Mesothelial cell of epicardium (in vitro differentiated cells): ENCODE measurements around the gene WDR26. TPM values are rescaled to one million over a fixed set of nuclear protein-coding genes. Genes with fewer than 3 reads are reported as not detected.
A peak's percentile ranks its signal among the peaks of the same experiment; 100 is the strongest.
"Not testable (repeated sequence)": the region's sequence is repeated elsewhere in the genome, so short reads cannot be mapped to it uniquely, and the experiment has no call there.

Experiments used
- DNase-seq, 2 experiments: peaks; one replicate each; pipeline ENCODE4 v3.0.0; 2021; ENCODE audit warnings: low spot score in 2 of 2; ENCODE audit not compliant: unreplicated experiment in 2 of 2
- H3K27ac Mint-ChIP-seq: 2 replicates; pipeline ENCODE4 v1.8.0; 2021; ENCODE audit warnings: mixed read lengths
- H3K27me3 Mint-ChIP-seq: 2 replicates; pipeline ENCODE4 v1.8.0; 2021; ENCODE audit warnings: low read depth, mixed read lengths
- H3K36me3 Mint-ChIP-seq: 2 replicates; pipeline ENCODE4 v1.8.0; 2021; ENCODE audit warnings: mixed read lengths
- H3K4me1 Mint-ChIP-seq: 2 replicates; pipeline ENCODE4 v1.8.0; 2021; ENCODE audit warnings: mixed read lengths
- H3K4me3 Mint-ChIP-seq: 2 replicates; pipeline ENCODE4 v1.8.0; 2021; ENCODE audit warnings: mild to moderate bottlenecking, moderate library complexity, mixed read lengths
- H3K9me3 Mint-ChIP-seq: 2 replicates; pipeline ENCODE4 v1.8.0; 2021; ENCODE audit warnings: mixed read lengths
- total RNA-seq: library from RNA; stranded (reverse); gene quantifications from 3 replicates; pipeline ENCODE4 v1.2.1, GENCODE V29; 2021
- TF ChIP-seq, protein P1 (sequence below): fragments of 200-600 bp; sonication (generic); IDR thresholded peaks from one replicate; pipeline ENCODE4 v1.5.0; 2021; ENCODE audit warnings: antibody characterized with exemption; ENCODE audit not compliant: unreplicated experiment

WDR26 gene
- 101 to 105 TPM (median 102 TPM) in 3 replicates for total RNA-seq

DNA sequence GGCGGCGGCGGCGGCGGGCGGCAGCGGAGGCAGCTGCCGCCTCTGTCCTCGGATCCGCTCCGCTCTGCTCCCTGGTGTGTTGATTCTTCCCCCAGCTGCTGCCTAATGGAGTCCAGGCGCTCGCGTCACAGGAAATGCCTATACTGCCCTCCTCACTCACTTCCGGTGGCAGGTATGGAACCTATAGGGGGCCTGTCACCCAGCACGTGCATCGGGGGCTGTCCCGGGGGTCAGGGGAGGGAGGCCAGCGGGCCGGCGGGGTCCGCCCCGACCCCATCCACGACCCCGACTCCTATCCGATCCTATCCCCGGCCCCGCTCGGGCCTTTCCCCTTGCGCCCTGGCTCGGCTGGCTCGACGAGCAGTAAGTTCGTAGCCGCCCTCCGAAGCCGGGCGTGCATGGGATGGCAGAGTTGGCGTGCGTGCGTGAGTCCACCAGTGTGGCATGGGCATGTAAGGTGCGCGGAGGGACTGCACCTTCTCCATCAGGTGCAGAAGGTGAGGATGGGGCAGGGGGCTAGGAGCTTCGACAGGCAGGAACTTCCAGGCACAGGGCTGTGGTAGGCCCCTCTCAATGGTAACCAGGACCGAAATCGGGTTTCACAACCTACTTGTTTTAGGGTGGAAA is at the start of gene WDR26:
WDR26 (minus strand) TSS at position 107 of the 627 bp plus-strand sequence.
- H3K36me3 Mint-ChIP-seq, result peaks cover 4% of the 10 kb centered on the region
- DNase-seq, result peak; percentile 47 to 76
- H3K27me3 Mint-ChIP-seq, result no peaks in the 10 kb centered on the region
- peak within 1 kb of the TSS; percentile 98 for H3K27ac Mint-ChIP-seq
- H3K4me3 Mint-ChIP-seq, result peak within 1 kb of the TSS; percentile 91
- peaks cover 52% of the 10 kb centered on the region for H3K4me1 Mint-ChIP-seq
- no peaks in the 10 kb centered on the region for H3K9me3 Mint-ChIP-seq
- TF ChIP-seq, protein P1, sequence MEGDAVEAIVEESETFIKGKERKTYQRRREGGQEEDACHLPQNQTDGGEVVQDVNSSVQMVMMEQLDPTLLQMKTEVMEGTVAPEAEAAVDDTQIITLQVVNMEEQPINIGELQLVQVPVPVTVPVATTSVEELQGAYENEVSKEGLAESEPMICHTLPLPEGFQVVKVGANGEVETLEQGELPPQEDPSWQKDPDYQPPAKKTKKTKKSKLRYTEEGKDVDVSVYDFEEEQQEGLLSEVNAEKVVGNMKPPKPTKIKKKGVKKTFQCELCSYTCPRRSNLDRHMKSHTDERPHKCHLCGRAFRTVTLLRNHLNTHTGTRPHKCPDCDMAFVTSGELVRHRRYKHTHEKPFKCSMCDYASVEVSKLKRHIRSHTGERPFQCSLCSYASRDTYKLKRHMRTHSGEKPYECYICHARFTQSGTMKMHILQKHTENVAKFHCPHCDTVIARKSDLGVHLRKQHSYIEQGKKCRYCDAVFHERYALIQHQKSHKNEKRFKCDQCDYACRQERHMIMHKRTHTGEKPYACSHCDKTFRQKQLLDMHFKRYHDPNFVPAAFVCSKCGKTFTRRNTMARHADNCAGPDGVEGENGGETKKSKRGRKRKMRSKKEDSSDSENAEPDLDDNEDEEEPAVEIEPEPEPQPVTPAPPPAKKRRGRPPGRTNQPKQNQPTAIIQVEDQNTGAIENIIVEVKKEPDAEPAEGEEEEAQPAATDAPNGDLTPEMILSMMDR, result no peak

DNA sequence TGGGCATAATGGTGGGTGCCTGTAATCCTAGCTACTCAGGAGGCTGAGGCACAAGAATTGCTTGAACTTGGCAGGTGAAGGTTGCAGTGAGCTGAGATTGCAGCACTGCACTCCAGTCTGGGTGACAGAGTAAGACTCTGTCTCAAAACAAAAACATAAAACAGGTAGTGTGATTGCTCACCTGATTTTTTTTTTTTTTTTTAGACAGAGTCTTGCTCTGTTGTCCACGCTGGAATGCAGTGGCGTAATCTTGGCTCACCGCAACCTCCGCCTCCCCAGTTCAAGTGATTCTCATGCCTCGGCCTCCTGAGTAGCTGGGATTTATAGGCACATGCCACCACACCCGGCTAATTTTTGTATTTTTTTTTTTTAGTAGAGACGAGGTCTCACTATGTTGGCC is 48.6 kb upstream of the WDR26 start:
- H3K36me3 Mint-ChIP-seq, H3K27ac Mint-ChIP-seq, DNase-seq, H3K27me3 Mint-ChIP-seq, H3K4me3 Mint-ChIP-seq: not testable (repeated sequence)
- Mint-ChIP-seq H3K9me3 (peaks cover 29% of the 10 kb centered on the region), H3K4me1 (peaks cover 17% of the 10 kb centered on the region)

DNA sequence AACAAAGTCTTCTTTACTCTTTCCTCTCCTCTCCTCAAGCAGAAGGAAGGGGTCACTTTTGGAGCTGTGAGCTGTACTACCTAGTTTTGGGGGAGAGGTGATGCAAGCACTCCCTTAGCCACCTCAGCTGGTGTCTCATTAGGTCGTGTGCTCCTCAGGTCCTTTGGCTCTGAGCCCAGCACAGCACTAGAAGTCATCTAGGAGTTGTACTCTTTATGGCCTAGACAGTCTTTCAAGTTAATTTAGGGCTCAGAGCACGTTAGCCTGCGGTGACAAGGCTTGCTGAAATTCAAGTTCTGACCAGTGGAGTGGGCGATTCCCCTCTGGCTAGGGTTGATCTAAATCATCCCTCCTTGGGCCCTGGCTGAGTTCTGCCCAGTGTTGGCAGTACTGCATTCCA is 48.0 kb upstream of the WDR26 start:
- no peak overlapping the region for H3K27ac Mint-ChIP-seq
- no peak for DNase-seq
- peaks cover 2% of the 10 kb centered on the region for H3K36me3 Mint-ChIP-seq
- peaks cover 35% of the 10 kb centered on the region for H3K9me3 Mint-ChIP-seq
- TF ChIP-seq, protein P1, result no peak
- no peaks in the 10 kb centered on the region for H3K27me3 Mint-ChIP-seq
- H3K4me1 Mint-ChIP-seq, result peaks cover 14% of the 10 kb centered on the region
- H3K4me3 Mint-ChIP-seq, result no peak overlapping the region

DNA sequence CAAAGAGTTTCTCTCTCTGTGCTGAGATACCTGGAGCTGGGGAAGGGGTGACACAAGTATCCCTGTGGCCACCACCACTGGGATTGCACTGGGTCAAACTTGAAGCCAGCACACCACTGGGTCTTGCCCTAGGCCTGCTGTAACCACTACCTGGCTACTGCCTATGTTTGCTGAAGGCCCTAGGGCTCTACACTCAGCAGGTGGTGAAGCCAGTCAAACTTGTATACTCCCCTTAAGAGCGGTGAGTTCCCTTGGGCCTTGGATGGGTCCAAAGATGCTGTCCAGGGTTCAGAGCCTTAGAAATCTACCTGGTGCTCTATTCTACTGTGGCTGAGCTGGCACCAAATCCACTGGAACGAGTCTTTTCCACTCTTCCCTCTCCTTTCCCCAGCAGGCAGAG is 47.0 kb upstream of the WDR26 start:
- Mint-ChIP-seq H3K9me3 (peaks cover 42% of the 10 kb centered on the region), H3K36me3 (peaks cover 2% of the 10 kb centered on the region), H3K4me3 (no peak overlapping the region), H3K27me3 (no peaks in the 10 kb centered on the region), H3K27ac (no peak overlapping the region), H3K4me1 (peaks cover 4% of the 10 kb centered on the region)
- no peak for DNase-seq
- TF ChIP-seq, protein P1, result no peak

DNA sequence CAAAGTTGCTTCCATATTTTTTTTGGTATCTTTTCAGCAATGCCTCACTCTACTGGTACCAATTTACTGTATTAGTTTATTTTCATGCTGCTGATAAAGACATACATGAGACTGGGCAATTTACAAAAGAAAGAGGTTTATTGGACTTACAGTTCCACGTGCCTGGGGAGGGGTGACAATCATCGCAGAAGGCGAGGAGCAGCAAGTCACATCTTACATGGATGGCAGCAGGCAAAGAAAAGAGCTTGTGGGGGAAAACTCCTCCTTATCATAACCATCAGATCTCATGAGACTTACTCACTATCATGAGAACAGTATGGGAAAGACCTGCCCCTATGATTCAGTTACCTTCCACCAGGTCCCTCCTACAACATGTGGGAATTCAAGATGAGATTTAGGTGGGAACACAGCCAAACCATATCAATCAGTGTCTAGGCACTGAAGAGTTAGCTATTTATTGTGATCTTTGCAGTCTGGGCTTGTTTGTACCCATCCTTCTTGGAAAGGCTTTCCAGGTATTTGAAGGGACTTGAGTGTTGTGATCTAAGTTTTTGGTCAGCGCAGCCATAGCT is 46.4 kb upstream of the WDR26 start:
- not testable (repeated sequence) for H3K27me3 Mint-ChIP-seq, H3K27ac Mint-ChIP-seq, H3K36me3 Mint-ChIP-seq, H3K4me3 Mint-ChIP-seq, DNase-seq, H3K4me1 Mint-ChIP-seq
- peaks cover 47% of the 10 kb centered on the region for H3K9me3 Mint-ChIP-seq

DNA sequence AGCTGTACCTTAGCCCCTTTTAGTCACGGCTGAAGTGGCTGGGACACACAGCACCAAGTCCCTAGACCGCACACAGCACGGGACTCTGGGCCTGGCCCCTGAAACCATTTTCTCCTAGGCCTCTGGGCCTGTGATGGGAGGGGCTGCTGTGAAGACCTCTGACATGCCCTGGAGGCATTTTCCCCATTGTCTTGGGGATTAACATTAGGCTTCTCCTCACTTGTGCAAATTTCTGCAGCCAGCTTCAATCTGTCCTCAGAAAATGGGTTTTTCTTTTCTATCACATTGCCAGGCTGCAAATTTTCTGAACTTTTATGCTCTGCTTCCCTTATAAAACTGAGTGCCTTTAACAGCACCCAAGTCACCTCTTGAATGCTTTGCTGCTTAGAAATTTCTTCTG is 45.6 kb upstream of the WDR26 start:
- H3K4me3 Mint-ChIP-seq, H3K27ac Mint-ChIP-seq, DNase-seq, H3K4me1 Mint-ChIP-seq, H3K36me3 Mint-ChIP-seq, H3K27me3 Mint-ChIP-seq: not testable (repeated sequence)
- peaks cover 50% of the 10 kb centered on the region for H3K9me3 Mint-ChIP-seq

DNA sequence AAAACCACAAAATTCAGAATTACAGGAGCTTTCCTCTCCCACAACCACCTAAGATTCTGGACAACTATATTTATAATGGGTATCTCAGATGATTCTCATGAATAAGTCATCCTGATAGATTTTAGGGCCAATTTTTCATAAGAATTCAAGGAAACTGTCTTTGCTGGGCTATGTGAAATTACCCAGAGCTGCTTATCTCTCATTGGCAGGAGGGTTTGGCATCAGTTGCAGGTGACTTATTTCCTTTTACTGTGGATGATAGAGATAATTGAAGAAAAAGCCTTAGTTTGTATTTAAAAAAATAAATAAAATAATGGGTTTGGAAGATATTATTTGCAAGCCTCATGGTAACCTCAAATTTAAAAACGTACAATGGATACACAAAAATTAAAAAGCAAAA is 38.2 kb upstream of the WDR26 start:
- H3K27ac Mint-ChIP-seq, result no peak overlapping the region
- TF ChIP-seq, protein P1, result no peak
- DNase-seq, result no peak
- H3K9me3 Mint-ChIP-seq, result peaks cover 48% of the 10 kb centered on the region
- H3K4me1 Mint-ChIP-seq, result no peaks in the 10 kb centered on the region
- H3K4me3 Mint-ChIP-seq, result no peak overlapping the region
- peaks cover 12% of the 10 kb centered on the region for H3K36me3 Mint-ChIP-seq
- no peaks in the 10 kb centered on the region for H3K27me3 Mint-ChIP-seq
